Activated naive CD8-positive, alpha-beta T cell treated with anti-CD3 and anti-CD28 coated beads for 36 hours (primary cell): ENCODE measurements around the gene CNKSR3. TPM values are rescaled to one million over a fixed set of nuclear protein-coding genes. Genes with fewer than 3 reads are reported as not detected.

Experiments
- DNase-seq: peaks from one replicate; pipeline ENCODE4 v3.0.0; 2021
- H3K27ac Mint-ChIP-seq: one replicate; pipeline ENCODE4 v1.8.0; 2022; ENCODE audit warnings: mild to moderate bottlenecking, moderate library complexity, mixed read lengths
- H3K27me3 Mint-ChIP-seq: one replicate; pipeline ENCODE4 v1.8.0; 2022; ENCODE audit warnings: mild to moderate bottlenecking, mixed read lengths
- H3K36me3 Mint-ChIP-seq: one replicate; pipeline ENCODE4 v1.8.0; 2021; ENCODE audit warnings: mild to moderate bottlenecking, mixed read lengths
- H3K4me1 Mint-ChIP-seq: one replicate; pipeline ENCODE4 v1.8.0; 2021; ENCODE audit warnings: mixed read lengths
- H3K4me3 Mint-ChIP-seq: one replicate; pipeline ENCODE4 v1.8.0; 2022; ENCODE audit warnings: mild to moderate bottlenecking, moderate library complexity, mixed read lengths
- H3K9me3 Mint-ChIP-seq: one replicate; pipeline ENCODE4 v1.8.0; 2022; ENCODE audit warnings: mixed read lengths
- total RNA-seq, 2 experiments: library from RNA; stranded (reverse); gene quantifications; one replicate each; pipeline ENCODE4 v1.2.3, GENCODE V29; 2021

The CNKSR3 gene
- total RNA-seq, 2 experiments from 2014 or later: 1.1 to 1.3 TPM

DNA sequence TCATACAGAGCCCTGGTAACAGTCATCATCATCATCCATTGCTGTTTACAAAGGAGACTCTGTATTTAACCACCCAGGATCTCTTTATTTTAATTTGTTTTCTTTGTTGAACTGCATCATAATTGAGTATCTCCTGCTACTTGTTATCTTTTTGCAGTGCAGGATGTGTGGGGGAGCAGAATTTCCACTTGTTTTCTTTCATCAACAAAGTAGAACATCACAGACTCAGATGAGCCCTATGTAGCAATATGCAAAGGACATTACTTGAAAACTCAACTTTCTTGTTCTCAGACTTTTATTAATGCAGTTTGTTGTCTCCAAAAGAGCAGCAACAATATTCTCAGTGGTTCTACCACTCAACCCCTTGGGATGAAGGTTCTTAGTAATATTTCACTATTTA lies 115.2 kb downstream of the CNKSR3 start:
- Mint-ChIP-seq H3K27me3 (peaks cover 3% of the 10 kb centered on the region), H3K9me3 (no peaks in the 10 kb centered on the region), H3K36me3 (no peaks in the 10 kb centered on the region), H3K4me3 (no peak overlapping the region), H3K27ac (no peak overlapping the region), H3K4me1 (peaks cover 8% of the 10 kb centered on the region)
- DNase-seq: no peak

DNA sequence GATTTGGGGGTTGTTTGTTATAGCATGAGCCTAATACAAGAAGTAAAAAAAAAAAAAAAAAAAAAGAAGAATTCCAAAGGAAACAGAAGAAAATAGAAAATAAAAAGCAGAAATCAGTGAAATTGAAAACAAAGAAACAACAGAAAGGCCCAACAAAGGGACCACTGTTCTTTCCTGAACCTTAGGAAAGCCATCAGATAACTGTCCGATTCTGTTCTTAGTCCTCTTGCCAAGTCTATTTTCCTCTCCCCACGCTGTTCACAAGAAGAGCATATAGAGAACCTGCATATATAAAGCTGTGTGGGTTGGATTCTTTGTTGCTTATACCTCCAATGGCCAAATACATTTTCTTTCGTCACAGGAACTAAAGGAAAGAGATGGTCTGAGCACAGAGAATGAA lies 115.9 kb downstream of the CNKSR3 start:
- no peak overlapping the region for H3K27ac Mint-ChIP-seq
- peaks cover 7% of the 10 kb centered on the region for H3K4me1 Mint-ChIP-seq
- H3K36me3 Mint-ChIP-seq: no peaks in the 10 kb centered on the region
- peaks cover under 1% of the 10 kb centered on the region for H3K9me3 Mint-ChIP-seq
- no peak for DNase-seq
- H3K27me3 Mint-ChIP-seq: peaks cover 3% of the 10 kb centered on the region
- no peak overlapping the region for H3K4me3 Mint-ChIP-seq

DNA sequence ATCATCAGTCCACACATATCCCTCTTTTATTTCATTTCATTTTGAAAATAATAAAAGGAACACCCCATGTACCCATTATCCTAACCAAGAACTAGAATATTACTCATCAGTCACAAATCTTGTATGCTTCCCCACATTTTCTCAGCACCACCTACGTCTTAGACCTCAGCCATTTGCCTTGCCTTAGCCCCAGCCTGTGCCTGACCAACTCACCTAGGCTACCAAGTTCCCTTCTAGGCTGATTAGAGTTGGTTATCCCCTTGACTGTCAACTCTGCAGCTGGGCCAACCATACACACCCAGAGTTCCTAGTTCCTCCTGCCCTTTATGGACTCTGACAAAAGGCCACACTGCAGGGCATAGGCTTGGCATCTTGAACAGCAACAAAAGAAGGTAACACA lies 120.5 kb downstream of the CNKSR3 start:
- H3K9me3 Mint-ChIP-seq: peaks cover 3% of the 10 kb centered on the region
- no peak overlapping the region for H3K27ac Mint-ChIP-seq
- peaks cover 12% of the 10 kb centered on the region for H3K27me3 Mint-ChIP-seq
- no peaks in the 10 kb centered on the region for H3K36me3 Mint-ChIP-seq
- no peak overlapping the region for H3K4me3 Mint-ChIP-seq
- DNase-seq: no peak
- H3K4me1 Mint-ChIP-seq: peaks cover 4% of the 10 kb centered on the region

DNA sequence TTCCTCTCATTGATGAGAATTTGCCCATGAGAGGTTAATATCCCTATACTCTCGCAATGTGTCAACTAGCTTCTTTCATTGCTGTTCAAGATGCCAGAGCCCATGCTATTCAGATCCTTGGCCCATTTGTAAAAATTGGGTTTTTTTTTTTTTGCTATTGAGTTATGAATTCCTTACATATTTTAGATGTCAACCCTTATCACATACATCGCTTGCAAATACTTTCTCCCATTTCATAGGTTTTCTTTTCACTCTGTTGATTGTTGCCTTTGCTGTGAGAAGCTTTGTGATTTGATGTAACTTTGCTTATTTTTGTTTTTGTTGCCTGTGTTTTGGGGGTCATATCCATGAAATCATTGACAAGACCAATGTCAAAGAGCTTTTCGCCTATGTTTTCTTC lies 121.7 kb downstream of the CNKSR3 start:
- Mint-ChIP-seq H3K36me3 (no peaks in the 10 kb centered on the region), H3K27me3 (peaks cover 12% of the 10 kb centered on the region), H3K9me3 (peaks cover 3% of the 10 kb centered on the region), H3K4me1 (no peaks in the 10 kb centered on the region), H3K27ac (no peak overlapping the region), H3K4me3 (no peak overlapping the region)
- DNase-seq: no peak

DNA sequence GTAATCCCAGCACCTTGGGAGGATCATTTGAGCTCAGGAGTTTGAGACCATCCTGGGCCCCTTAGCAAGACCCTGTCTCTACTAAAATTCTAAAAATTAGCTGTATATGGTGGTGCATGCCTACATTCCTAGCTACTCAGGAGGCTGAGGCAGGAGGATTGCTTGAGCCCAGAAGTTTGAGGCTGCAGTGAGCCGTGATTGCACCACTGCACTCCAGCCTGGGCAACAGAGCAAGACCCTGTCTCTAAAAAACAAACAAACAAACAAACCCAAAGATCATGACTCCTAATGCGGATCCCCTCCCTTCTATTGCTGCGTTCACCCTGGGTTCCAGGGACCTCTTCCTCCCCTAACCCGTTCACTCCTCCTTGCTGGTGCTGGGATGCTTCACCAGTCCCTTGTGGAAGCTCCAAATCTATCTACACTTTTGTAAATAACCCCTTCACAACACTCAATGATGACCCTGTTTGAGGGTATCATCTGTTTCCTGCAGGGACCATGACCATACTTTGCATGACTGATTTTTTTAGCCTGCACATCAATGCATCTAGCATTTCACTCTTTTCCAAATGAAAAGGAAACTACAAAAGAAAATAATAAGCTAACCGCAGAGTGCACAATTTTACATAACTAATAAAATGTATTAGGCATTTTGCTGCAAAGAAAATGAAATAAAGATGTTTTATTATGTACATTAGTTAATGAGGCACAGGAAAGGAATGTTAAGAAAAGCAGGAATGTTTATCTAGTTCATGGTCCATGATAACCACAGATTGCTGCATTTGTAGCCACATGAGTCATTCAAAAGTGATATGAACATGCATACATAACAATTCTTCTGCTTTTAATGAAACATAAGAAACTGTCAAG lies 123.4 kb downstream of the CNKSR3 start:
- DNase-seq: no peak
- H3K4me3 Mint-ChIP-seq: no peak overlapping the region
- H3K4me1 Mint-ChIP-seq: no peaks in the 10 kb centered on the region
- peaks cover 12% of the 10 kb centered on the region for H3K27me3 Mint-ChIP-seq
- no peak overlapping the region for H3K27ac Mint-ChIP-seq
- no peaks in the 10 kb centered on the region for H3K36me3 Mint-ChIP-seq
- peaks cover 3% of the 10 kb centered on the region for H3K9me3 Mint-ChIP-seq

DNA sequence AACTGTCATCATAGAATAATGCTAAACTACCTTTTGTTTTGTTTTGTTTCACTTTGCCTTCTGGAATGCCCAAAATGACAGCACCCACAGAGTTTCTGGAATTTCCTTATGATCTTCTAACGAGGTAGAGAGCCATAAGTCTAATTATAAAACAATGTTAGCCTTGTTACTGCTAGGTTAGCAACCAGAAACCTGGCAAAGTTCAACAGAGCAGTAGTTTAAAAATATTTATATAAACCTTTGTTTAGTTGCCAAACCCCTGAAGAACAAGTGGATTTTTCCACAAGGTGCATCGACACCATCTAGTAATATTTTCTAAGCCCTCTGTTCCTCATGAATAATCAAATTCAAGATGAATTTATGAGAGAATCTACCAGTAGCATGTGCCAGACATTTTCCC lies 126.3 kb downstream of the CNKSR3 start:
- no peaks in the 10 kb centered on the region for H3K4me1 Mint-ChIP-seq
- H3K27ac Mint-ChIP-seq: no peak overlapping the region
- no peak for DNase-seq
- H3K36me3 Mint-ChIP-seq: no peaks in the 10 kb centered on the region
- H3K9me3 Mint-ChIP-seq: no peaks in the 10 kb centered on the region
- no peak overlapping the region for H3K4me3 Mint-ChIP-seq
- H3K27me3 Mint-ChIP-seq: peaks cover 9% of the 10 kb centered on the region

DNA sequence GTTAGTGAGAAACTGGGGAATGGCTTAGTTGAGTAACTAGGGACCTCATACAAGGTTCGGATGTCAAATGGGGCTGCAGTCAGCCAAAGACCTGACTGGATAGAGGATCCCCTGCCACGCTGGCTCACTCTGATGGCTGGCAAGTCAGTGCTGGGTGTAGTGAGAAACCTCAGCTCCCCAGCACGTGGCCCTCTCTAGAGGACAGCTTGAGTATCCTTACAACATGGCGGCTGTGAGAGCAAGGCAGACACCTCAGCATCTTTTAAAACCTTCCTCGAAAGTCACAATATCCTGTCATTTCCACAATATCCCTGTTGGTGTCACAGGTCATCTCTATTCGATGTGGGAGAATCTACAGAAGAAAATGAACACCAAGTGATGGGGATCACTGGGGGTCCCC lies 127.2 kb downstream of the CNKSR3 start:
- Mint-ChIP-seq H3K4me1 (no peaks in the 10 kb centered on the region), H3K36me3 (no peaks in the 10 kb centered on the region), H3K4me3 (no peak overlapping the region), H3K9me3 (no peaks in the 10 kb centered on the region), H3K27me3 (peaks cover 4% of the 10 kb centered on the region), H3K27ac (no peak overlapping the region)
- DNase-seq: no peak

DNA sequence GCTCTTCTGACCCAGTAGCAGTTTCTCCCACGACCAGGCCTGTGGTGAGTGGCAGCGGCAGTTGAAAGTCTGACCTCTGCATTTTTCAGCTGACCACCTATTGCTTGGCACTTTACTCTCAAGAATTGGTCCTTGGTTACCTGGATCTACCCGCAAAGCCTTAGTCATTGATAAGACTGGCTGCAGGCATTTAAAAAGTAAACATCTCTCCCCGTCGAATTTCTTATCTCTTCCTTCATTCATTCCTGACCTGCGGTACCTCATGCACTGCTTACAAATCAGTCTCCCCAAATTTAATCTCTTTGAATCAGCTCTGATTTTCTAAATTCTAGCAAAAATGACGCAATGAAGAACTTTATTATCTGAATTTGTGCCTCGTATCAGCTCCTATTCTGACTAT lies 127.7 kb downstream of the CNKSR3 start:
- peaks cover 4% of the 10 kb centered on the region for H3K27me3 Mint-ChIP-seq
- no peaks in the 10 kb centered on the region for H3K4me1 Mint-ChIP-seq
- H3K9me3 Mint-ChIP-seq: no peaks in the 10 kb centered on the region
- no peak for DNase-seq
- H3K4me3 Mint-ChIP-seq: no peak overlapping the region
- no peaks in the 10 kb centered on the region for H3K36me3 Mint-ChIP-seq
- no peak overlapping the region for H3K27ac Mint-ChIP-seq

DNA sequence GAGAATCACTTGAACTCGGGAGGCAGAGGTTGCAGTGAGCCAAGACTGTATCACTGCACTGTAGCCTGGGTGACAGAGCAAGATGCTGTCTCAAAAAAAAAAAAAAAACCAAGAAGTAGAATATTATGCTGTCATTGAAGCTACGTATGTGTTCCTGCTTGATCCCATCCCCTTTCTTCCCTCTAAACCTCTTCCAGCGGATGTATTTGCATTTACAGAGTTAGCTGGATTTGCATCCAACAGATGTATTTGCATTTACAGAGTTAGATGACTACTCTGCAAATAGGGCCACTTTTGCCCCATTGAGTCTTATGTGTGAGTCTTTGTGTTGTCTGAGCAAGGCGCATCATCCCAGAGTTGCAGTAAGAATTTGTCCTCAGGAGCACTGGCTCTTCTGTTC lies 128.9 kb downstream of the CNKSR3 start:
- Mint-ChIP-seq H3K36me3 (no peaks in the 10 kb centered on the region), H3K4me1 (no peaks in the 10 kb centered on the region)

DNA sequence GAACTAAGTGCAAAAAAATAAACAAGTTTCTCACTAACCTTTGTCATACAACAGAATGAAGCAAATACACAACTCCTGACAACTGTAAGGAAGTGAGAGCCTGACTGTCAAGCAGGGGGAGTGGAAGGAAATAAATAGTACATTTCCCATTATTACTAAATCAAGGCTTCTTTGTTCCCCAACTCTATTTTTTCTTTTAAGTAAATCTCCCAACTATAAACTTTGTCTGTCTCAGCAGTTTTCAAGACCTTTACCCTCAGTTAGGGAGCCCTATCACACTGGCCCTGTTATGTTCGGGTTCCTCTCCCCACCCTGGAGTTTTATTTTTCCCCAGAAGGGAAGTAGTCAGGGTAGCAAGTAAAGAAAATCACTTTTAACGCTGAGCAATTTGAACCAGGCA lies 129.7 kb downstream of the CNKSR3 start:
- Mint-ChIP-seq H3K27ac (no peak overlapping the region), H3K4me3 (no peak overlapping the region), H3K27me3 (no peaks in the 10 kb centered on the region), H3K36me3 (no peaks in the 10 kb centered on the region), H3K4me1 (no peaks in the 10 kb centered on the region), H3K9me3 (no peaks in the 10 kb centered on the region)
- no peak for DNase-seq

More for the DNA sequence above, 128.9 kb downstream of the CNKSR3 start:
- Mint-ChIP-seq H3K4me3 (no peak overlapping the region), H3K27me3 (peaks cover 4% of the 10 kb centered on the region), H3K27ac (no peak overlapping the region), H3K9me3 (no peaks in the 10 kb centered on the region)
- DNase-seq: no peak

DNA sequence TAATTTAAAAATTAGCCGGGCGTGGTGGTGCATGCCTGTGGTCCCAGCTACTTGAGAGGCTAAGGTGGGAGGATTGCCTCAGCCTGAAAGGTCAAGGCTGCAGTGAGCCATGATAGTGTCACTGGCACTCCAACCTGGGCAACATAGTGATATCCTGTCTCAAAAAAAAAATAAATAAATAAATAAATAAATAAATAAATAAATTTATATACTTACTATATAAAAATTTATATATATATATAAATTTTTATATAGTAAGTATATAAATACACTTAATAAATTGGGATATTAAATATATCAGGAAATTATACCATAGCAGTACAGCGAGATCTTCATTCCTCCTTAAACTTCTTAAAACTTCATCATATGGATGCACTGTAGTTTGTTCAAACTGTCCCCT lies 130.9 kb downstream of the CNKSR3 start:
- Mint-ChIP-seq H3K4me3 (no peak overlapping the region), H3K4me1 (no peaks in the 10 kb centered on the region), H3K36me3 (no peaks in the 10 kb centered on the region), H3K27ac (no peak overlapping the region), H3K27me3 (no peaks in the 10 kb centered on the region), H3K9me3 (no peaks in the 10 kb centered on the region)
- no peak for DNase-seq

DNA sequence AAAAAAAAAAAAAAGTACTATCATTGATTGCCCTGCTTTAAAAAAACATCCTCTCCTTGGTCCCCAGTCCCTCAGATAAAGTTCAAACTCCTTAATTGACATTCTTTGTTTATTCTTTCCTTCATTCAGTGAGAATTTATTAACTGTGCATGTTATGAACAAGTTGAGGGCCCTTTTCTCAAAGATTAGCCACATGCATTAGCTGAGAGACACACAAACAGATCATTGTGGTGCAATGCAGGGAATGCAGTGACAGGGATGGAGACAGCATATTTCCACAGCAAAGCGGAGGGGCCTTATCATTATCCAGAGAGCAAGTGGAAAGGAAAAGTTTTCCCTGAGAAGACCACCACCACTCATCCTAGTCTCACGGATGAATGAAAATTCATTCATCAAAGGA lies 132.0 kb downstream of the CNKSR3 start:
- Mint-ChIP-seq H3K36me3 (no peaks in the 10 kb centered on the region), H3K4me1 (no peaks in the 10 kb centered on the region), H3K9me3 (no peaks in the 10 kb centered on the region), H3K27me3 (no peaks in the 10 kb centered on the region), H3K27ac (no peak overlapping the region), H3K4me3 (no peak overlapping the region)
- no peak for DNase-seq

DNA sequence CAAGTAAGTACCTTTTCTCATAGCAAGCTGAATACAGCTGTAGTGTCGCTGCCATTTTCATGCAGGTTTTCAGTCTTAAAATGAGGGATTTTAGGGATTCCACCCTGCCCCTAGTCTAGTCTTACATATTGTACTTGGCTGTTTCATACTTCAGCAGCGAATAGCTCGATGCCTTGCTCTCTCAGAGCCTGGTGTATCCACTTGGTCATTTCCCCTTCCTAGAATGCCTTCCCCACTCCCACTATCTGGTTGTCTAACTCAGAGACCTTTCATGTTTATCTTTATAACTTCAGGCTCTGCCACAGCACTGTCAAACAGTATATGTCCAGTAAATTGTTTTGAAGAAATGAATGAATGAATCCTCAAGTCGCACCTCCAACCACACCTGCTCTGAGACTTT lies 132.8 kb downstream of the CNKSR3 start:
- Mint-ChIP-seq H3K4me3 (no peak overlapping the region), H3K36me3 (no peaks in the 10 kb centered on the region), H3K27me3 (no peaks in the 10 kb centered on the region), H3K9me3 (no peaks in the 10 kb centered on the region), H3K4me1 (no peaks in the 10 kb centered on the region), H3K27ac (no peak overlapping the region)
- DNase-seq: no peak

DNA sequence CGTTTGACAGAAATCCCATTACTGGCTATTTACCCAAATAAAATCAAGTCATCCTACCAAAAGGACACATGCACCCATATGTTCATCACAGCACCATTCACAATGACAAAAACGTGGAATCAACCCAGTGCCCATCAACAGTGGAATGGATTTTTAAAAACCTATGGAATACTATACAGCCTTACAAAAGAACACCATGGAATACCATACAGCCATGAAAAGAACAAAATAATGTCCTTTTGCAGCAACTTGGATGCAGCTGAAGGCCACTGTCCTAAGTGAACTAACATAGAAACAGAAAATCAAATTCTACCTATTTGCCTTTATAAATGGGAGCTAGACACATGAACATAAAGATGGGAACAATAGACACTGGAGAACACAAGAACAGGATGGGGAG lies 136.5 kb downstream of the CNKSR3 start:
- no peaks in the 10 kb centered on the region for H3K9me3 Mint-ChIP-seq
- H3K27me3 Mint-ChIP-seq: no peaks in the 10 kb centered on the region
- H3K27ac Mint-ChIP-seq: no peak overlapping the region
- H3K4me1 Mint-ChIP-seq: peaks cover 5% of the 10 kb centered on the region
- no peaks in the 10 kb centered on the region for H3K36me3 Mint-ChIP-seq
- H3K4me3 Mint-ChIP-seq: no peak overlapping the region
- no peak for DNase-seq

DNA sequence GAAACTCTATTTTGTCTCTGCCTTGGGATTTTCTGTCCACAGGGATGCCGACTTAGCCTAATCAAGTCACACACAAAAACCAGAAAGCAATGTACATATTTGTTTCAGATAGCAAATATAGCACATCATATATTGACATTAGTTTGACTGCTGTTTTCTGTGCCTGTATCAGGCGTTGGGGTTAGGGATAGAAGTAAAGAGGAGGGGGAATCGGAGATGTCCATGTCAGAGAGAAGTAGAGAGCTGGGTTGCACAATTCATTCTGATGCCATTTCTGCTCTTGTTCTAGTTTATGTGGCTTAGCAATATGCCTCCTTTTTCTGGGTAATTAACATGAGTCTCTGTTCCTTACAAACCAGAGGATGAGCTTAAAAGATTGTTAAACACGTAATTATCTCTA lies 139.2 kb downstream of the CNKSR3 start:
- H3K27ac Mint-ChIP-seq: no peak overlapping the region
- peaks cover 10% of the 10 kb centered on the region for H3K4me1 Mint-ChIP-seq
- no peaks in the 10 kb centered on the region for H3K36me3 Mint-ChIP-seq
- no peak for DNase-seq
- no peaks in the 10 kb centered on the region for H3K9me3 Mint-ChIP-seq
- no peak overlapping the region for H3K4me3 Mint-ChIP-seq
- no peaks in the 10 kb centered on the region for H3K27me3 Mint-ChIP-seq

DNA sequence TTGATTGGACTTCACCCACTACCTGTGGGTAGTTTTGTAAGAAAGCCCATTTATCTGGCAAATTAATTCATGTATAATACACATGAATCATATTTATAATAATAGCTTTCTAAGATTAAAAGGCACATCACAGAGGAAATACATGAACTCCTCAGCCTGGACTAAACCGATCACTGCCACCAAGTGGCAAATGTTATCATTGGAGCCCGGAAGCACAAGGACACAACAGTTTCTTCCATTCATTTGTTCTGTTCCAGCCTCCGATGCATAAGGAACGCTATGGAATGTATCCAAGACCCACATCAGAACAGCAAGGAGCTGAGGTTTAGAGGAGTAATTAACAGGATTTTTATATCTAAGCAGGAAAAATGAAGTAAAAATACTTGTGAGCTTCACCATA lies 139.9 kb downstream of the CNKSR3 start:
- peaks cover 10% of the 10 kb centered on the region for H3K4me1 Mint-ChIP-seq
- H3K4me3 Mint-ChIP-seq: no peak overlapping the region
- no peaks in the 10 kb centered on the region for H3K36me3 Mint-ChIP-seq
- no peak overlapping the region for H3K27ac Mint-ChIP-seq
- H3K9me3 Mint-ChIP-seq: no peaks in the 10 kb centered on the region
- no peaks in the 10 kb centered on the region for H3K27me3 Mint-ChIP-seq
- DNase-seq: no peak
